HG02938 (cell line): ENCODE data around the gene FMNL3.

ENCODE experiments used
- ATAC-seq: cut with Tn5 transposase; IDR thresholded peaks from one replicate; pipeline ENCODE4 v1.9.1; 2021; ENCODE audit warnings: mild to moderate bottlenecking, moderate library complexity; ENCODE audit not compliant: unreplicated experiment

Gene FMNL3

GRCh38 chr12:49652921-49653520 lies 54.2 kb downstream of the FMNL3 start:
- ATAC-seq, result no peak

- no peak for ATAC-seq
Measured at GRCh38 chr12:49651855-49652254, 55.4 kb downstream of the FMNL3 start.

GRCh38 chr12:49649892-49650291 lies 57.3 kb downstream of the FMNL3 start:
- no peak for ATAC-seq

- no peak for ATAC-seq
Measured at GRCh38 chr12:49649445-49649844, 57.8 kb downstream of the FMNL3 start.

- no peak for ATAC-seq
Measured at GRCh38 chr12:49648712-49649003, 58.5 kb downstream of the FMNL3 start.

- no peak for ATAC-seq
Measured at GRCh38 chr12:49647827-49648711, 59.1 kb downstream of the FMNL3 start.

- ATAC-seq, result no peak
Measured at GRCh38 chr12:49646871-49647654, 60.1 kb downstream of the FMNL3 start.

GRCh38 chr12:49646331-49646830 lies 60.8 kb downstream of the FMNL3 start:
- no peak for ATAC-seq

- no peak for ATAC-seq
Measured at GRCh38 chr12:49645146-49646039, 61.8 kb downstream of the FMNL3 start.

GRCh38 chr12:49644620-49644994 lies 62.6 kb downstream of the FMNL3 start:
- ATAC-seq, result no peak

- no peak for ATAC-seq
Measured at GRCh38 chr12:49643961-49644619, 63.1 kb downstream of the FMNL3 start.

GRCh38 chr12:49643135-49643534 lies 64.1 kb downstream of the FMNL3 start:
- no peak for ATAC-seq

GRCh38 chr12:49642370-49642802 lies 64.8 kb downstream of the FMNL3 start:
- ATAC-seq, result no peak

GRCh38 chr12:49641748-49642369 lies 65.3 kb downstream of the FMNL3 start:
- no peak for ATAC-seq

GRCh38 chr12:49636979-49637755 lies 70.0 kb downstream of the FMNL3 start:
- no peak for ATAC-seq

- ATAC-seq, result no peak
Measured at GRCh38 chr12:49636574-49636973, 70.6 kb downstream of the FMNL3 start.

- ATAC-seq, result no peak
Measured at GRCh38 chr12:49635656-49636055, 71.5 kb downstream of the FMNL3 start.

- no peak for ATAC-seq
Measured at GRCh38 chr12:49635036-49635435, 72.2 kb downstream of the FMNL3 start.
